ENCODE measurements around the gene DPT.

The DPT gene

DNA sequence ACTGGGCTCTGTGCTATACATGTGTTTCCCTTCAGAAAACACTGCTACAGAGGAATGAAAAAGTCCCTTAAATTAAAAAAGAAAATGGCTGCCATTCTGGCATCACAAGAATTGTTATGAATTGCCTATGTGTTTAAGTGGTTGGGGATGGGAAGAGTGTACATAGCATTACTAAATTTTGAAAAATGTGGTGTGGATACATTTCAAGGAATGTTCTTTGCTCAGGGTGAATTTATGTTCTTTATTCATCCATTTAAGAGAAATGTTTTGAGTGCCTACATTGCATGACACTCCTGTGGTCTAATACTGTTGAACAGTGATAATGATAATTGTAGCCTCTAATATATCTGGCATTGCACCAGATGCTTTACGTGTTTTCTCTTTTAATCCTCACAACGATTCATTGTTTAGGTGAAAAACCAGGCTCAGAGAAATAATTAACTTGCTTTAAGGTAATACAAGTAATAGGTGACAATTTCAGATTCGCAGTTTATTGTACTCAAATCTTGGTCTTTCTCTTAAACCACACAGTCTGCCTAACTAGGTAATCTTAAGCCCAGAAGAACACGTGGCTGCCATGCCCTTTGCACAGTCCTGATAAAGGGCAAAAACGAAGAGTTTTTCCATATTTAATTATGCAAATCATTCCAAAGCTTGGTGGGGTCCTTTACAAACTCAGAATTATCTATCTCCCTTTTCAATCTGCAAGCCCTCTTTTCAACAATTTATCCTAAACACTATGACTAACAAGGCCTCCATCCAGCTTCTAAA, 31.5 kb downstream of the DPT start:
- DNase-seq, result peak; percentile 69

DNA sequence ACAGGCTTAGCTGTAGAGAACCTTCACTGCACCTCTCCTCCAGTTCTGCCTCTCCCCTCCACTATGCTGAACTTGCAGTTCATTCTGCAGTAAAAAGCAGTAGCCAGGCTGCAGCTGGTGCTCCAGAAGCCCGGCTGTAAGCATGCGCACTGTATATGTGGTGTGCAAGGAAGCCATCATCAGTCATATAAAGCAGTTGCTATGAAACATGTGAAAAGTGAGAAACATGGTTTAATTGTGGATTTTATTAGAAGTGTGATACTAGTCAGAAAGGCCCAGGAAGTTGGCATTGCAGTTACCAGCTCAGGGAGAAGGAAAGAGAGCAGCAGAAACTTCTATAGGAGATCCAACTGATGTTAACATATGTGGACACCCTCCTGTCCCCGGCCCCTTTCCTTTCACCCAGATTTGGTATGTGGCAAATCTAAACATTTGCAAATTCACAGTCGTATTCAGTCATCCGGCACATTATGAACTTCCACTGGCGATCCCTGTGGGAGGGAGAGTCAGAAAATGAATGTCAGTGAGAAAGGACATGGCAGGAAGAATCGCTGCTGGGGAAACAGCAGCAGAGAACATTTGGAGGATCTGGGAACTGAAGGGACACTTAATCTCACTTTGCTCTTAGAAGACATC, 32.8 kb downstream of the DPT start:
- DNase-seq, result no peak

DNA sequence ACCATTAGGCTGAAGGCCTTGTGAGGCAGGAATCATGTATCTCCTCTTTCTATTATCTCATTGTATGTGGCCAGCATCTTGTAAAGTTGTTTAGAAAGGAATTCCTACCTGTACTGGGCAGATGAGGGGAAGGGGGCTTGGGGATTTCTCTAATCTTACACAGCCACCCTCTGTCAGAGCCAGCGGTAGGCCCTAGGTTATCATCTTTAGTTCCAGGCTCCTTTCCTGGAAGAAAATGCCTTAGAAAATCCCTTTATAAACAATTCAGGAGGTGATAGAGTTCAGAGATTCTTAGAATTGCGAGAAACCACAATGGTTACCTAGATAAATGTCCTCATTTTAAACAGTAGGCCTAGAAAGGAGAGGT, 35.2 kb downstream of the DPT start:
- peak; percentile 39 for DNase-seq

DNA sequence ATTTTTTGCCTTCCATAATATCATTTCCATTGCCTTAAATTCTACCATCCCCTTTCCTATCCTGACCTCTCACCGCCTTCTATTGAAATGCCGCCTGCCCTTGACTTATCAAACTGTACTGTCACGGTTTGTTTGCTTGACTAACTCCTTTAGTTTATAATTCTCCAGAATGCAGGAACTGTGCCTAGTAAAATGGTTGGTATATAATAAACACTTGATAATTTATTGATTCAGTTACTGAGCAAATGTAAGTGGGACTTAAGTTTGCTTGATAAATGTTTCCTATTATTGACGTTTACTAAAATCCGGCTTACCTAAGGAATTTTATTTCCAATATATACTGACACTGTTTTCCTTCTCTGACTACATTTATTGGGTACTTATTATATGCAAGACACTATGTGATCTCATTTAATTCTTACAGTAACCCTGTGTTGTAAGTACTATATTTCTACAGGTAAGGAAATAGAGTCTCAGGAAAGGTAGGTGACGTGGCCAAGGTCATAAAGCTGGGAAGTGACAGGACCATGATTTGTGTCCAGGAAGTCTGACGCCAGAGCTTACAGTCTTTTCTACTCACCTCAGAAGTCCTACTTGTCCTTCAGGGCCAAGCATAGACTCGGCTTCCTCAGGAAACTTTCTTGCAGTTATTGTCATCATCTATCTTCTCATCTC, 35.7 kb downstream of the DPT start:
- DNase-seq, result no peak

DNA sequence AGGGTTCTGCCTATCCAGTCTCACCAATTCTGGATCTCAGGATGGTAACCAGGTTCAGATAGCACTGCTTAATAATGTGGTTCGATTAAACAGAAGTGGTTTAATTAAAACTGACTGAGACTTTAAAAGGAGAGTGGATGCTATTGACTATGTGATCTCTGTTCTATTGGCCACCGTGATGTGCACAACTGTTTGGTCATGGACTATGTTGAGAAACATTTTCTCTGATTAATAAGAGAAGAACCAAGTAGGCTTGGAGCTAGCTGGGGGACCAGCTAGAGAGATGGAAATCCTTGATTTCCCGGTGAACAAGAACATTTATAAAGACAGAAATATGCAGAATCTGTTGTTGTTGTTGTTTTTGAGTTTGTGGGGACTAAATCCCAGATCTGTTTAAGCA, 36.5 kb downstream of the DPT start:
- no peak for DNase-seq

DNA sequence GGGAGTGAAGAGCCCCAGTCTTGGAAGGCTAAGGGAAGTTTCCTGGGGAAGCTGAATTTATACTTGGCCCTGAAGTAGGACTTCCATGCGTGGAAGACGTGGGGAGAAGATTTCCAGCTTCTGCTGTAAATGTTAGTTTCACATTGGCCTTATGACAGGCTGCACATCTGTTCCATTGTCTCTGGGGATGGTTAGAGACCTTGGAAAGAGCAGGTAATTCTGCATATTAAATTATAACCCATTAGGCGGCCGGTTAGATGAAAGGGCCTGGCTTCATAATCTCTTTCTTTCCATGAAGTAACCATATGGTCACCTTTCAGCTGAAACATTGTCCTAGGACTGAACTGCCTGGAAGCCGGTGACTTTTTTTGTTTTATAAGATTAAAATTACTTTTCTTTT, 37.5 kb downstream of the DPT start:
- no peak for DNase-seq

DNA sequence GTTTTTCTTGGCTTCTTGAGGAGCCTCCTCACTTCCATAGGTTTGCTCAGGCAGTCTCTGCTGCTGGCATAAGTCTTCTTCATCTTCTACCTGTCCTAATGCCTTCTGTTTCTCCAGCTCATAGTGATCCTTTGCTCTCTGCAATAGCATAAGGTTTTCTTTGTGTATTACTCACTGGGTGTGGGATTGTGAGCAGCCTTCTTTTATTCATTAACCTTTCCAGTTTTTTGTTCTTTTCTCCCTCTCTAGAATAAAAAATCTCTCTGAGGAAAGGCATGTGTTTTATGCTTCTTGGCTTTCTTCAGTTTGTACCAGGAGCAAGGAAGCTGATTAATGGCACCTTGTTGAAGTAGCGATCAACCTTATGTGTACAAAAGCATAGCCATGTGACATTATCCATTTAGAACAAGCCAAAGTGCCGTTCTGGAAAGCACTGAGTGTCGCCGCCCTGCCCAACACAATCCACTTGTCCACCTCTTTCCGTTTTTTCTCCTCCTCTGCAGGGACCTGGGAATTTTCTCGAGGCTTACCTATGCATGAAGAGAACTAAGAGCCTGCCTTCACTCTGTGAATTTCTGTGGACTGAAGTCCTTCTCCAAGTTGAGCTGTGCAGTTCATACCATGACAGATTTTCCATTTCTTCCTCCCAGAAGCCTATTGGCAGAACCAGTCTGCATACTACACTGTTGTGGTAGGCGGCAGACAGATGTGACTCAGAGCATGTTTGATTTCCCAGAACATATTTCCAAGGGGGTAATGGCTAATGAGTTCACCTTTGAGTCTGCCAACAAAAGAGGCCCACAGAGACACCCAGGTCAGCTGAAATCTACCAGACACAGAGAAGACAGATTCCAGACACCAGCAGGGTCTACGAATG, 39.0 kb downstream of the DPT start:
- peak; percentile 82 for DNase-seq

DNA sequence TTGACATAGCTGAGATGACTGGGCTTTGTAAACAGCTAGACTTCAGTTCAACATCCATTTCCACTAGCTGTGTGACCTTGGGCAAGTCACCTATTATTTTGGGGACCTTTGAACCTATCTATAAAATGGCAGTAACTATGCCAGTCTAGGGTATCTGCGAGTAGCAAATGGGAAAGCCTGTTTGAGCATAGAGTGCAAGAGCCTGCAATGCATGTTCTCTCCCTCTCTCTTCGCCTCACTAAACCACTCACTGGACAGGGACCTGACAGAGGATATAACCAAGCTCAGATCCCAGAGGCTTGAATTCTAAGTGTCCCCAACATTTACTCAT, 39.7 kb downstream of the DPT start:
- no peak for DNase-seq

DNA sequence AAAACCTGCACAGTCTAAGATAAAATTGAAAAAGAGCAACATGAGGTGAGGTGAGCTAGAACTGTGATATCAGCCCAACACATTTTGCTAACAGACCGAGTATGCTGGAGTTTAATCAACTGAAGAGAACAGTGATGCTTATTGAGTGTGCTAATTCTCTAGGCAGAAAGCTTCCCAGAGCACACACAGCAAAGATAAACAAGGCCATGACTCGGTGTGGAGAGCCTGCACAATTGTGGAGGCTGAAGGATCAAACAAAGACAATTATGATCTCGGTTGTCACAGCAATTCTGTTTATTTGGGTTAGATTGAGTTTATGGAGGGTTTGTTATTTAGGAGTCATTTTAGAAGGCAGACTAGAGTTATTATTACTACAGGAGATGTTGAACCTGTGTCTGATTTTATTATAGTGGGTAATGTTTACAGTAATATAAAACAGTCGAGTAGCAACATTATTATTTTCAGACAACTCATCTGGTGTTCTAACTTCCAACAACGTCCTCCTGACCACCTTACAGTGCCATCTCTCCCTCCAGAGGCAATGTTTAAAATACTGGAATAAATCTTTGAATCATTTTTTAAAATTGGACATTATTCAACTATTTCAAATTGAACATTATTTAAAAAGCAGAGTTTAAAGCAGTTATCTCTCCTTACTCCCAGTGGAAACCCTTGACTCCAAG, 40.2 kb downstream of the DPT start:
- no peak for DNase-seq

DNA sequence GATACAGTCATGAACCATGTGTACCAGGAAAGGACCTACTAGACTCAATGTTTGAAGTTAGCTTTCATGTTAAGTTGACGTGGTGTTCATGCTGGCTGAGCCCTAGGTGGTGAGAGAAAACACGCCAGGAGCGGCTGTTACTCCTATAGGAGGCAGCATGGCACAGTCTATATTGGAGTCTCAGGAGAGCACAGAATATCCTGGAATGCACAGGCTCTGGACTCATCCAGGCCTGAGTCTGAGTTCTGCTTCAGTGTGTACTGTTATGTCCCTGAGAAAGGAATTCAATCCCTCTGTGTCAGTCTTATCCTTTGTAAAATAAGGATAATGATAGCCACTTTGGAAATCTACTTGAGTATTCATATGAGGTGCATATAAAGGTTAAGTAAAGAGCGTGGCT, 41.2 kb downstream of the DPT start:
- peak; percentile 14 for DNase-seq

DNA sequence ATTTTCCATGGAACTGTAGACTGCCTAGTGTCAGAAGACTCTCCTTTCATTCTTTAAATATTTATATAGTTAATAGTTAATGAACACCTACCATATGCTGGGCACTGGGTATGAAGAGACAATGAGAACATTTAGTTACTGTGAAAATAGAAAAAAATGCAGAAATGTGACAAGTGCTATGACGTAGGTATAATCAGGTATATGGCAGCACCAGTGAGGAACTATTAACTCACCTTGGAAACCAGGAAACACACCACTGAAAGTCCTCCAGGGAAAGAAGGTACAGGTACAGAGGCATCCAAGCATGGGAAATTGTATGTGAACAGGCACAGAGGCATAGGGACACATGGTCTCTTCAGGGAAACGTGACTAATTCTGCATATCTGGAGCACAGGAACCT, 42.3 kb downstream of the DPT start:
- no peak for DNase-seq

DNA sequence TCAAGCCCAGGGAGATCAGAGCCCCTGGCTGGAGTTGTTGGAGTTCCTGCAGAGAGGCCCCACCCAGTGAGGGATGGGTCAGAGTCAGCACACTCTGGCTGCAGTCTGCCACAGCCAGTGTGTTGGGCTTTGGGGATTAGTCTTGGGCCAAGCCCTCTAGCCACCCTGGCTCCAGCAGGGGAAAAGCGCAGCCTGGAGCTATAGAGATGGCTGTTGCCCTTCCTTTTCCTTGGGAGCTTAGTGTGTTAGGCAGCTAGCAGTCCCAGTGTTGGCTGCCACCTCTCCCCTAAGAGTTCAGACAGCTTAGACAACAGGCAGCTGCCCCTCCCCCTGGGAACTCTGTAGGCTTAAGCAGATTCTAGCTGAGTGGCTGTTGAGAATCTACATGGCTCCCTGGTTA, 45.1 kb downstream of the DPT start:
- DNase-seq, result no peak

DNA sequence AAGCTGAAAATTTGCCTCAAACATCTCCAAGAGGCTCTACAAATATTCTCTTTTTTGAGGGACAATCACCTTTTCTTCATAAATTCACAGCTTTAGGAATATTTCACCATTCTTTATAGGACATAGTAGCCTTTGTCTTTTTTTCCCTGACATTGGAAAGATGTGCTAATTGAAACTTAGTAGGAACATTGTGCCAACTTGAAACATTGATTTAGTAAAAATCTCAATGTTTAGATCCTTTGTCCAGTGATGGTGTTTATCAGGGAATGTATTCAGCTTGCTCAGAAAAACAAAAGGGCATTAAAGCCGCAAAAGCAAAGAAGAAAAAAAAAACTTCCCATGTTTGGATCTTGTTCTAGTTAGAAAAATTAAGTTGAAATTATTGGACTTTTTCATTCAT, 52.1 kb downstream of the DPT start:
- no peak for DNase-seq

DNA sequence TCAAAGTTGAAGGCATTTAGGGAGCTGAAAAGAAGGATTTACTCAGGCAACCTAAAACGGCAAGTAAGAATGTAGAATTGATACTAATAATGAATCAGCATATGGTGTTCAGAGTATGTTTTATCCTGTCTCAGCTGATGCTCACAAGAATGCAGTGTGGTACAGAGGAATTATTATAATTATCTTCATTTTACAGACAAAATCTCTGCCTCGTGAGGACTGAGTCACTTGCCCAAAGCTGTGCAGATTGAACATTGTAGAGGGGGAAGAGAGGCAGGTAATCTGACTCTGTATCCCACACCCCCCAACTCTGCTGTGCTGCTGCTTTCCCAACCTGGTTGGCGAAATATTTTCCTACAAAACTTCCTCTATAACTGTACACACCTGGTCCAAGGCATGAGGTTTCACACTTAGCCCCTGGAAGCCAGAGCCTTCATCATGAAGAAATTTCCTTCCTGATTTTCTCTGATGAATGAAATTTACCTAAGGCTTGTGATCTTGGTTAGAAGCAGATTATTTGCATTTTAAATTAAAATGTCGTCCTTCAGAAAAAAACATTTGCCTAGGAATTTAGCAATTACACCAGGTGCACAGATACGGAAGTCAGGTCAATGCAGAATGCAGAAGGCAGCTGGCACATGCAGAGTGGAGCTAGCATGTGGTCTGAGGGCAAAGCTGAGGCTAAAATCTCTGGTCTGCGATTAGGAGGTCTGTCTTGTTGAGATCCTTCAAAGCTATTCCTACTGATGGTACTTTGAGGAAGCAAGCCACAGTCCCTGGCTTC, 52.8 kb downstream of the DPT start:
- DNase-seq, result peak; percentile 47

DNA sequence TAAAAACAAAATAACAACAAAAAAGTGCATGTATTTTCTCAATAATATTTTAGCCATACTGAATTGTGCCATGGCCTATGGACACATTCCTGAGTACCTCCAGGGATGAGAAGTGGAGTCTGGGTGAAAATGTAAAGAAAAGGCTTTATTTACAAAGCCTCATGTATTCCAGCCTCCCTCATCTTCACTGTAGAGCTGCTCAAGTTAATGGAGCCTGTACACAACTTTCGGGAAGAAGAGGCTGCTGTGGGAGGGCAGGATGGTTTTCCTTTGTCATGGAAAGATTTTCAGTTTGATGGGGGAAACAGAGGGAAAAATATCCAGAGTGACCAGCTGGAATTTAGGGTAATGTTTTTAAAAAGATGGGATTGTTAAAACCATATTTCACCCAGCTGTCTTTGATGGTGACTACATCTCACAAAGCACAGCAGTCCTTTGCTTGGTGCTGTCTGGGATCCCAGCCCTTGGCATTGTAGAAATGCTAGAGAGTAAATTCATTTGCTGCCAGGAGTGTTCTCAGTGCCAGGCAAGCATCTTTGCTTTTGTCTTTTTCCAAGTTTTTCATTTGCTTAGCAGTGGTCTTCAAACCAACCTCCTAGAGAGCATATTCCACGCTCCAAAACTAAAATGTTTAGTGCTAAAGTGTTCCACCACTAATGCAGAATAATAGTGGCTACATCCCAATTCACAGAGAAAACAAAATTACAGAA, 54.9 kb downstream of the DPT start:
- no peak for DNase-seq

DNA sequence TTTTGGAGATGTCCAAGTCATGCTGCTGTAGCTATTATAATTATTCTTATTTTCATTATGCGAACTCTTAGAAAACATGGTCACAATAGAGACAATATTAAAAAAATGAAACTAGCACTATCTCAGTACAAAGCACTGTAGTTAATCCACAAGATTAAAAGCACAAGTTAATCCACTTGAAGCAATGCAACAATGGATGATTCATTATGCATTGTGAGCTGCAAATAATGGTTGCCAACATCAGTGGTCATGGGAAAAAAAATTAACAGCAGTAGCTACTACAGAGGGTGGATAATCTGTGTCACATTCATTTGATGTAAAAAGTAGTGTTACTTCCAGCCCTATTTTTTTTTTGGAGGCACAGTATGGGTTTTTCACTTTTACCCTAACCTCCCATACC, 56.7 kb downstream of the DPT start:
- DNase-seq, result no peak

DNA sequence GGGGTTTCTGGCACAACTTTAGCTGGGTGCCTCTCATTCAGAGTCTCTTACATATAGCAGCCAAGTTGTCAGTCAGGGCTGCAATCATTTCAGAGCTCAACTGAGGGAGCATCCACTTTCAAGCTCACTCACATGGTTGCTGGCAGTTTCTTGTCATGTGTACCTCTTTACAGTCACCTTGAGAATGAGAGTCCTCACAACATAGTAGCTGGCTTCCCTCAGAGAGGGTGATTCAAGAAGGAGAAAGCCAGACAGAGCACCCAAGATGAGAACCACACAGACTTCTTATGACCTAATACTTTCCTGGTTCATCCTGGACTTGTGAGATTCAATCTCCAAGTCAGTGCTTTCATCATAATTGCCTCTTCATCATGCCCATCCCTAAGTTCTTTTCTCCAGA, 57.2 kb downstream of the DPT start:
- DNase-seq, result no peak

DNA sequence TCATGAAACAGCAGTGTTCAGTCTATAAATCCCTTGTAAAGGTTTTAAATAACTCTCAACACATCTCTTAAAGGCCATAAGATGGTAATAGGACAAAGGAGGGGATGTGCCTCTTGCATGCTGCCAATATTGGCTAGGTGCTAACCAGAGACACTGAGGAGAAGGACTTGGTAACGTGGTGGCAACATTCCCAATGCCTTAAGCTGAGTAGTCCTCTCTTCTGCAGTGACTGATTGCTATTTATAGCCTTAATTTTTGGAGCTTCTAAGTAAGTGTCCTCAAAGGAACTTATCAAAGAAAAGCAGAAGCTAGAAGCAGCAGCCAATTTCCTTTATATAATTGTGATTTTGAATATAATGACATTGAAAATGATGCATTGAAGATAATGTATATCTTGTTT, 63.0 kb downstream of the DPT start:
- no peak for DNase-seq

DNA sequence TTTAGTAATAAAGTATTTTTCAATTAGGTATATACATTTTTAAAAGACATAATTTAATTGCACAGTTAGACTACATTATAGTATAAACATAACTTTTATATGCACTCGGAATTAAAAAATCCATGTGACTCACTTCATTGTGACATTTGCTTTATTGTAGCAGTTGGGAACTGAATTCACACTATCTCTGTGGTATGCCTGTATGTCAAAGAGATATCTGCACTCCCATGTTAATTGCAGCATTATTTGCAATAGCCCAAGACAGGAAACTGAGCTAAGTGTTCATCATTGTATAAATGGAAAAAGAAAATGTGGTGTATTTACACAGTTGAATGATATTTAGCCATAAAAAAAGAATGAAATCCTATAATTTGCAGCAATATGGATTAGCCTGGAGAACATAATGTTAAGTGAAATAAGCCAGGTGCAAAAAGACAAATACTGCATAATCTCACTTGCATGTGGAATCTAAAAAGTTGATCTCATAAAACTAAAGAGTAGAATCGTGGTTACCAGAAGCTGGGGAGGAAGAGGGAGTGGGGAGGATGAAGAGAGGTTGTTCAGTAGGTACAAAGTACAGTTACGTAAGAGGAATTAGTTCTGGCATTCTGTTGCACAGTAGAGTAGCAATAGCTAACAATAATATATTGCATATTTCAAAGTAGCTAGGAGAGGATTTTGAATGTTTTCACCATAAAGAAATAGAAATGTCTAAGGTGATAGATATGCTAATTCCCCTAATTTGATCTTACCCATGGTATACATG, 64.8 kb downstream of the DPT start:
- no peak for DNase-seq

DNA sequence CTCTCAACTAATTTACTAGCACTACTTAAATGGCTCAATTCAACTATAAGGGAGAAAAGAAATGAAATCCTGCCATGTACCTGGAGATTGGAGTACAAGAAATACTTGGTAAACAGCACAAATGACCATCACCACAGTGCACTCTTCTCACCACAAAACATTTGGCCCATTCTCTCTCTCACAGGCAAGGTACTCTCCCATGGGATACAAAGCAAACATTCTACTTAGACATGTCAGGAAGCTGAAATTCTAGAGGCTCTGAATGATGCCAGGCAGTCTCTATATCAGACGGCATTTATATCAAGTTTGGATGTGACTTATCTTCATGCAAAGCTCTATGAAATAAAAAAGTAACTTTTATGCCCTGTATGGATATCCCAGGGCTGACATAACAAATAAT, 72.5 kb downstream of the DPT start:
- peak; percentile 58 for DNase-seq
